ENCODE data around the gene ST3GAL3. TPM values are rescaled to one million over a fixed set of nuclear protein-coding genes. Genes with fewer than 3 reads are reported as not detected.
A peak's percentile ranks its signal among the peaks of the same experiment; 100 is the strongest.

The ST3GAL3 gene
- polyA plus RNA-seq, 1 of the 3 experiments (the other 2 are of a cell fraction) = 20.6 TPM

- no peak for DNase-seq
- no peak overlapping the region for H2AFZ ChIP-seq (ENCODE audit: low read depth)
- no peaks in the 10 kb centered on the region for H3K27me3 ChIP-seq (ENCODE audit: insufficient read depth)
- H3K79me2 ChIP-seq (ENCODE audit: insufficient read depth) = peaks cover 5% of the 10 kb centered on the region; the same call in 1 of the 2 replicates
- no peak overlapping the region; a peak in 2 of 4 replicates for H3K27ac ChIP-seq (ENCODE audit: low read depth in 2 of 2, low read length in 1 of 2)
- ChIA-PET POLR2A (no interaction called here), CTCF (interaction anchor here (1.3 to 1.5 kb wide), 2 partner anchors 20 to 151 kb away, joined by 5 to 6 read pairs; no protein-coding TSS in a partner anchor)
- H4K20me1 ChIP-seq (ENCODE audit: insufficient read depth) = no peaks in the 10 kb centered on the region
- H3K4me2 ChIP-seq = no peak overlapping the region
- no peak overlapping the region for H3K9ac ChIP-seq
- no peak for TF ChIP-seq RFX5 (IDR thresholded peaks at IDR 0.05; ENCODE audit: low read length)
- no peak for TF ChIP-seq RCOR1 (IDR thresholded peaks at IDR 0.05; ENCODE audit: low read length)
- TF ChIP-seq SIN3A (IDR thresholded peaks at IDR 0.05; ENCODE audit: borderline replicate concordance, low read depth, low read length) = no peak
- TF ChIP-seq CHD2 (IDR thresholded peaks at IDR 0.05; ENCODE audit: low read length, partially characterized antibody) = no peak
- no peak for TF ChIP-seq MXI1 (IDR thresholded peaks at IDR 0.05; ENCODE audit: low read depth, low read length)
- no peak for TF ChIP-seq RXRA (IDR thresholded peaks at IDR 0.05; ENCODE audit: borderline replicate concordance, low read depth)
- TF ChIP-seq NRF1 (IDR thresholded peaks at IDR 0.05; ENCODE audit: low read depth, low read length) = no peak
- no peak for TF ChIP-seq ELF1 (IDR thresholded peaks at IDR 0.05)
- TF ChIP-seq MEF2A (IDR thresholded peaks at IDR 0.05; ENCODE audit: borderline replicate concordance, low read depth) = no peak
- no peak for TF ChIP-seq EP300 (IDR thresholded peaks at IDR 0.05; ENCODE audit: borderline replicate concordance in 1 of 2, low read depth in 1 of 2, low read length in 1 of 2)
- no peak for TF ChIP-seq NFIC (IDR thresholded peaks at IDR 0.05; ENCODE audit: borderline replicate concordance)
- TF ChIP-seq, protein P1, sequence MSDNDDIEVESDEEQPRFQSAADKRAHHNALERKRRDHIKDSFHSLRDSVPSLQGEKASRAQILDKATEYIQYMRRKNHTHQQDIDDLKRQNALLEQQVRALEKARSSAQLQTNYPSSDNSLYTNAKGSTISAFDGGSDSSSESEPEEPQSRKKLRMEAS (IDR thresholded peaks at IDR 0.05; ENCODE audit: low read depth) = no peak
- H3K4me3 ChIP-seq (ENCODE audit: low read depth in 2 of 2, low read length in 1 of 2) = no peak overlapping the region
- peaks cover 4% of the 10 kb centered on the region; the same call in 1 of the 2 replicates for H3K9me3 ChIP-seq
- H3F3A ChIP-seq (replicated peaks; ENCODE audit: insufficient read depth) = no peaks in the 10 kb centered on the region
- H3K9me2 ChIP-seq = no peaks in the 10 kb centered on the region
- WGBS (ENCODE audit: low lambda C conversion rate) = 93% methylated on average over 4 of the region's 4 CpGs
- H3K4me1 ChIP-seq (ENCODE audit: control insufficient read depth in 1 of 2, insufficient read depth in 2 of 2, low read depth in 1 of 2, low read length in 1 of 2) = peaks cover 5 to 32% of the 10 kb centered on the region in 2 experiments; a peak in 3 of 4 replicates
- peaks cover 0 to 10% of the 10 kb centered on the region in 2 experiments for H3K36me3 ChIP-seq (replicated peaks in 1 of 2; ENCODE audit: control insufficient read depth in 1 of 2, insufficient read depth in 2 of 2, low read length in 1 of 2)
Measured at GRCh38 chr1:43783096-43783670, 75.8 kb downstream of the ST3GAL3 start.

GRCh38 chr1:43783671-43784205 lies 76.4 kb downstream of the ST3GAL3 start:
- Histone ChIP-seq H3K36me3 (replicated peaks in 1 of 2; ENCODE audit: control insufficient read depth in 1 of 2, insufficient read depth in 2 of 2, low read length in 1 of 2) (peaks cover 0 to 10% of the 10 kb centered on the region in 2 experiments), H3K9me3 (peaks cover 4% of the 10 kb centered on the region; the same call in 1 of the 2 replicates), H3K27ac (ENCODE audit: low read depth in 2 of 2, low read length in 1 of 2) (no peak overlapping the region; a peak in 2 of 4 replicates), H3K9ac (no peak overlapping the region), H3K79me2 (ENCODE audit: insufficient read depth) (peaks cover 5% of the 10 kb centered on the region; the same call in 1 of the 2 replicates), H4K20me1 (ENCODE audit: insufficient read depth) (no peaks in the 10 kb centered on the region), H2AFZ (ENCODE audit: low read depth) (no peak overlapping the region), H3K4me1 (ENCODE audit: control insufficient read depth in 1 of 2, insufficient read depth in 2 of 2, low read depth in 1 of 2, low read length in 1 of 2) (peaks cover 5 to 32% of the 10 kb centered on the region in 2 experiments; a peak in 3 of 4 replicates), H3F3A (replicated peaks; ENCODE audit: insufficient read depth) (no peaks in the 10 kb centered on the region), H3K4me2 (no peak overlapping the region), H3K4me3 (ENCODE audit: low read depth in 2 of 2, low read length in 1 of 2) (no peak overlapping the region), H3K9me2 (no peaks in the 10 kb centered on the region), H3K27me3 (ENCODE audit: insufficient read depth) (no peaks in the 10 kb centered on the region)
- no peak for DNase-seq
- CTCF ChIA-PET = interaction anchor here (1.3 to 1.5 kb wide), 2 partner anchors 20 to 151 kb away, joined by 5 to 6 read pairs; no protein-coding TSS in a partner anchor
- WGBS (ENCODE audit: low lambda C conversion rate) = 73% methylated on average over 3 of the region's 3 CpGs
- TF ChIP-seq FOSL2 (IDR thresholded peaks at IDR 0.05; ENCODE audit: borderline replicate concordance, low read depth) (peak; percentile 6; the same call in 1 of the 2 replicates), ZBTB33 (IDR thresholded peaks at IDR 0.05; ENCODE audit: borderline replicate concordance, low read depth) (no peak), RXRA (IDR thresholded peaks at IDR 0.05; ENCODE audit: borderline replicate concordance, low read depth) (peak; percentile 34; the same call in 1 of the 2 replicates), NRF1 (IDR thresholded peaks at IDR 0.05; ENCODE audit: low read depth, low read length) (no peak), TCF12 (IDR thresholded peaks at IDR 0.05) (peak; percentile 33; the same call in 1 of the 2 replicates), EZH2phosphoT487 (IDR thresholded peaks at IDR 0.05; ENCODE audit: borderline replicate concordance, low read depth) (no peak), MEF2A (IDR thresholded peaks at IDR 0.05; ENCODE audit: borderline replicate concordance, low read depth) (peak; percentile 63; the same call in 1 of the 2 replicates)
- POLR2A ChIA-PET = no interaction called here

Measured in SK-N-SH (cell line).